IgD-negative memory B cell (primary cell): Measurements from ENCODE around the gene OR13C9. TPM values are rescaled to one million over a fixed set of nuclear protein-coding genes. Genes with fewer than 3 reads are reported as not detected.

Experiments used
- H3K27ac Mint-ChIP-seq, 3 donors: one replicate each; pipeline ENCODE4 v1.8.0; 2020 to 2022; ENCODE audit warnings: mild to moderate bottlenecking in 3 of 3, mixed read lengths in 3 of 3, moderate library complexity in 1 of 3
- H3K27me3 Mint-ChIP-seq: one replicate; pipeline ENCODE4 v1.8.0; 2021; ENCODE audit warnings: mixed read lengths
- H3K36me3 Mint-ChIP-seq: one replicate; pipeline ENCODE4 v1.8.0; 2020; ENCODE audit warnings: mild to moderate bottlenecking, mixed read lengths
- H3K4me1 Mint-ChIP-seq, 3 donors: one replicate each; pipeline ENCODE4 v1.8.0; 2020 to 2022; ENCODE audit warnings: mixed read lengths in 3 of 3, mild to moderate bottlenecking in 1 of 3
- H3K4me3 Mint-ChIP-seq, 4 donors: one replicate each; pipeline ENCODE4 v1.8.0; 2020 to 2022; ENCODE audit warnings: mild to moderate bottlenecking in 4 of 4, mixed read lengths in 4 of 4, moderate library complexity in 3 of 4
- H3K9me3 Mint-ChIP-seq, 3 donors: one replicate each; pipeline ENCODE4 v1.8.0; 2020 to 2021; ENCODE audit warnings: mixed read lengths in 3 of 3, mild to moderate bottlenecking in 1 of 3
- polyA plus RNA-seq: library from polyadenylated mRNA; unstranded; fragments of 300-500 nt; fragmentation: Illumina TruSeq; gene quantifications from one replicate; pipeline ENCODE4 v1.2.3, GENCODE V29; 2021

OR13C9 gene
- polyA plus RNA-seq, 1 donor from 2014 or later, result not detected

GRCh38 chr9:104580562-104580961 is 37.4 kb downstream of the OR13C9 start:
- Mint-ChIP-seq H3K36me3 (no peaks in the 10 kb centered on the region), H3K9me3 (no peaks in the 10 kb centered on the region), H3K4me1 (no peaks in the 10 kb centered on the region), H3K4me3 (no peak overlapping the region), H3K27me3 (no peaks in the 10 kb centered on the region), H3K27ac (no peak overlapping the region)

- H3K27me3 Mint-ChIP-seq, result no peaks in the 10 kb centered on the region
- H3K4me1 Mint-ChIP-seq, result no peaks in the 10 kb centered on the region
- H3K36me3 Mint-ChIP-seq, result no peaks in the 10 kb centered on the region
- H3K4me3 Mint-ChIP-seq, result no peak overlapping the region
- H3K9me3 Mint-ChIP-seq, result peaks cover 0 to 8% (median 3%) of the 10 kb centered on the region in 3 donors
- H3K27ac Mint-ChIP-seq, result no peak overlapping the region
These were observed 40.7 kb downstream of the OR13C9 start for GRCh38 chr9:104577263-104577662.

GRCh38 chr9:104575456-104575855 is 42.5 kb downstream of the OR13C9 start:
- Mint-ChIP-seq H3K4me1 (no peaks in the 10 kb centered on the region), H3K4me3 (no peak overlapping the region), H3K36me3 (no peaks in the 10 kb centered on the region), H3K27me3 (no peaks in the 10 kb centered on the region), H3K27ac (no peak overlapping the region), H3K9me3 (peaks cover 4 to 11% (median 4%) of the 10 kb centered on the region in 3 donors)

- no peaks in the 10 kb centered on the region for H3K4me1 Mint-ChIP-seq
- H3K27me3 Mint-ChIP-seq, result no peaks in the 10 kb centered on the region
- no peak overlapping the region for H3K4me3 Mint-ChIP-seq
- peaks cover 8 to 11% (median 8%) of the 10 kb centered on the region in 3 donors for H3K9me3 Mint-ChIP-seq
- H3K36me3 Mint-ChIP-seq, result no peaks in the 10 kb centered on the region
- H3K27ac Mint-ChIP-seq, result no peak overlapping the region
These were observed 45.4 kb downstream of the OR13C9 start for GRCh38 chr9:104572612-104573011.

GRCh38 chr9:104568868-104569267 is 49.1 kb downstream of the OR13C9 start, which contains the start of gene OR13C8:
Gene OR13C8 (plus strand): TSS chr9:104569168. CDS start chr9:104569168, 0 bp downstream.
- Mint-ChIP-seq H3K4me1 (no peaks in the 10 kb centered on the region), H3K27ac (no peak within 1 kb of the TSS), H3K36me3 (no peaks in the 10 kb centered on the region), H3K9me3 (peaks cover 8 to 11% (median 8%) of the 10 kb centered on the region in 3 donors), H3K4me3 (no peak within 1 kb of the TSS), H3K27me3 (no peaks in the 10 kb centered on the region)

Other genes with a start within 250 kb of the OR13C9 start
- gene OR13F1, start 113.9 kb downstream of the OR13C9 start, polyA plus RNA-seq, result not detected
- gene OR13C4, start 91.0 kb downstream of the OR13C9 start, polyA plus RNA-seq, result not detected
- gene OR13C3, start 81.3 kb downstream of the OR13C9 start, polyA plus RNA-seq, result not detected
- not detected for gene OR13C8, start 49.0 kb downstream of the OR13C9 start, polyA plus RNA-seq
- not detected for gene OR13C5, start 18.8 kb downstream of the OR13C9 start, polyA plus RNA-seq
- not detected for gene OR13C2, start 12.6 kb downstream of the OR13C9 start, polyA plus RNA-seq
- not detected for gene OR13D1, start 76.3 kb upstream of the OR13C9 start, polyA plus RNA-seq
- gene NIPSNAP3A, start 129.5 kb upstream of the OR13C9 start, polyA plus RNA-seq, result 22.9 TPM
- 9.0 TPM for gene NIPSNAP3B, start 145.9 kb upstream of the OR13C9 start, polyA plus RNA-seq